DMS53 treated with DMSO at 0.1 percent for 48 hours (cell line): ENCODE data around the gene PPP2R2B.

ENCODE experiments used
- DNase-seq: peaks from one replicate; lab custom pipeline; 2025; ENCODE audit not compliant: unreplicated experiment; lab: John Stamatoyannopoulos, UW

PPP2R2B gene

GRCh38 chr5:146788898-146789297 lies 89.7 kb downstream of the PPP2R2B start:
- no peak for DNase-seq

- DNase-seq: no peak
These were observed 93.5 kb downstream of the PPP2R2B start for GRCh38 chr5:146785065-146785464.

- DNase-seq: no peak
These were observed 97.4 kb downstream of the PPP2R2B start for GRCh38 chr5:146781157-146781556.

GRCh38 chr5:146779211-146779869 lies 99.2 kb downstream of the PPP2R2B start:
- DNase-seq: no peak

- no peak for DNase-seq
These were observed 99.8 kb downstream of the PPP2R2B start for GRCh38 chr5:146778795-146779194.

GRCh38 chr5:146778261-146778660 lies 100.3 kb downstream of the PPP2R2B start:
- no peak for DNase-seq

- no peak for DNase-seq
These were observed 105.6 kb downstream of the PPP2R2B start for GRCh38 chr5:146772881-146773466.

- DNase-seq: no peak
These were observed 107.6 kb downstream of the PPP2R2B start for GRCh38 chr5:146770980-146771379.

- no peak for DNase-seq
These were observed 108.0 kb downstream of the PPP2R2B start for GRCh38 chr5:146770546-146770945.

GRCh38 chr5:146767534-146767933 lies 111.0 kb downstream of the PPP2R2B start:
- DNase-seq: no peak

- no peak for DNase-seq
These were observed 112.5 kb downstream of the PPP2R2B start for GRCh38 chr5:146766013-146766412.

GRCh38 chr5:146765089-146765832 lies 113.3 kb downstream of the PPP2R2B start:
- DNase-seq: no peak

GRCh38 chr5:146762830-146763229 lies 115.7 kb downstream of the PPP2R2B start:
- no peak for DNase-seq

- no peak for DNase-seq
These were observed 116.7 kb downstream of the PPP2R2B start for GRCh38 chr5:146761811-146762210.

GRCh38 chr5:146758938-146759337 lies 119.6 kb downstream of the PPP2R2B start:
- DNase-seq: no peak

- no peak for DNase-seq
These were observed 120.5 kb downstream of the PPP2R2B start for GRCh38 chr5:146758076-146758475.

GRCh38 chr5:146756546-146756945 lies 122.0 kb downstream of the PPP2R2B start:
- DNase-seq: no peak

- DNase-seq: no peak
These were observed 122.8 kb downstream of the PPP2R2B start for GRCh38 chr5:146755793-146756192.

- no peak for DNase-seq
These were observed 123.9 kb downstream of the PPP2R2B start for GRCh38 chr5:146754621-146755020.

- DNase-seq: no peak
These were observed 124.9 kb downstream of the PPP2R2B start for GRCh38 chr5:146753641-146754040.

GRCh38 chr5:146751781-146752401 lies 126.7 kb downstream of the PPP2R2B start:
- no peak for DNase-seq

- DNase-seq: peak; percentile 62
These were observed 127.5 kb downstream of the PPP2R2B start for GRCh38 chr5:146751054-146751453.
